HepG2 (cell line): ENCODE measurements around the gene B4GALT5. TPM values are rescaled to one million over a fixed set of nuclear protein-coding genes. Genes with fewer than 3 reads are reported as not detected.

Source experiments
- ATAC-seq: fragments of 200-7000 bp; cut with Tn5 transposase; 3 replicates; pipeline ENCODE4 v1.9.1; 2020; ENCODE audit warnings: mild to moderate bottlenecking, moderate library complexity
- BruUV-seq: library from RNA; stranded (reverse); fragments of 400-500 nt; replicated peaks from 2 replicates; lab custom pipeline; 2021; lab: Mats Ljungman, UMichigan
- CTCF ChIA-PET: fragments of 300-600 bp; formaldehyde crosslinking; extraction: SDS; loops from one replicate; lab custom pipeline; 2021; ENCODE audit warnings: low total read pairs, inconsistent platforms, low intra/inter-chr PET ratio; lab: Yijun Ruan, JAX
- POLR2A ChIA-PET: fragments of 350-600 bp; sonication (Branson Sonifier 250); formaldehyde crosslinking; loops from one replicate; lab custom pipeline; 2020; ENCODE audit warnings: antibody characterized with exemption, inconsistent platforms; lab: Yijun Ruan, JAX
- DNase-seq: peaks from one replicate; pipeline ENCODE4 v3.0.0-alpha.2; 2015; ENCODE audit warnings: low spot score
- FAIRE-seq: peaks from 3 replicates; lab custom pipeline; 2011; peaks lifted over from hg19 to GRCh38; lab: Jason Lieb, UNC
- H2AFZ ChIP-seq: one replicate; pipeline ENCODE4 v1.6.1; 2011; ENCODE audit warnings: low read length, inconsistent platforms
- H3K27ac ChIP-seq: fragments of 300-600 bp; 3 replicates; pipeline ENCODE4 v1.8.0; 2011; ENCODE audit warnings: mixed run types, mild to moderate bottlenecking, mixed read lengths, low read length, inconsistent platforms; ENCODE audit not compliant: insufficient read depth; ENCODE audit errors: extremely low read length
- H3K27me3 ChIP-seq, 2 experiments: fragments of 200-600 bp in 1 of 2; 2 replicates in 1 of 2; 3 replicates in 1 of 2; pipeline versions ENCODE4 v1.6.0 to v1.8.0; 2011; ENCODE audit warnings: low read length in 2 of 2, mild to moderate bottlenecking in 2 of 2, moderate library complexity in 2 of 2, inconsistent platforms in 1 of 2; ENCODE audit not compliant: insufficient read depth in 2 of 2, control insufficient read depth in 1 of 2
- H3K36me3 ChIP-seq, 2 experiments: fragments of 200-600 bp in 1 of 2; replicated peaks in 1 of 2; 2 replicates in 1 of 2; 3 replicates in 1 of 2; pipeline versions ENCODE4 v1.5.1 to v1.8.0; 2011; ENCODE audit warnings: low read length in 2 of 2, inconsistent platforms in 1 of 2; ENCODE audit not compliant: insufficient read depth in 2 of 2, control insufficient read depth in 1 of 2
- H3K4me1 ChIP-seq: 2 replicates; pipeline ENCODE4 v1.5.1; 2012; ENCODE audit warnings: low read length, inconsistent platforms; ENCODE audit not compliant: insufficient read depth
- H3K4me2 ChIP-seq: 2 replicates; pipeline ENCODE4 v1.6.0; 2011; ENCODE audit warnings: low read depth, low read length, inconsistent platforms
- H3K4me3 ChIP-seq, 3 experiments: fragments of 200-600 bp in 1 of 3; sonication (generic), shearing (Covaris generic) in 1 of 3; replicated peaks in 1 of 3; 2 replicates each; pipeline ENCODE4 v1.5.1; 2011 to 2016; ENCODE audit warnings: low read length in 3 of 3, inconsistent platforms in 2 of 3, low read depth in 2 of 3, mild to moderate bottlenecking in 2 of 3, control low read depth in 1 of 3, mixed read lengths in 1 of 3; ENCODE audit not compliant: insufficient read depth in 1 of 3
- H3K79me2 ChIP-seq: one replicate; pipeline ENCODE4 v1.6.1; 2011; ENCODE audit warnings: low read length, inconsistent platforms; ENCODE audit not compliant: insufficient read depth
- H3K9ac ChIP-seq: 2 replicates; pipeline ENCODE4 v1.6.0; 2011; ENCODE audit warnings: mild to moderate bottlenecking, low read depth, low read length, inconsistent platforms; ENCODE audit not compliant: insufficient read depth
- H3K9me3 ChIP-seq: 2 replicates; pipeline ENCODE4 v1.5.1; 2012; ENCODE audit warnings: mild to moderate bottlenecking, low read length
- H4K20me1 ChIP-seq: 2 replicates; pipeline ENCODE4 v1.6.0; 2011; ENCODE audit warnings: inconsistent platforms, mild to moderate bottlenecking, low read length, moderate library complexity; ENCODE audit not compliant: insufficient read depth
- BCL6 ChIP-seq: IDR thresholded peaks from 2 replicates; pipeline ENCODE4 v1.6.1; 2016; ENCODE audit warnings: missing genetic modification reagents, missing compliant biosample characterization
- ELF1 ChIP-seq: sonication (generic); formaldehyde crosslinking; IDR thresholded peaks from 2 replicates; pipeline ENCODE4 v1.4.0; 2020; ENCODE audit warnings: missing genetic modification reagents
- KDM1A ChIP-seq: IDR thresholded peaks from 2 replicates; pipeline ENCODE4 v1.6.1; 2016; ENCODE audit warnings: missing compliant biosample characterization
- SKIL ChIP-seq: sonication (generic); formaldehyde crosslinking; IDR thresholded peaks from 2 replicates; pipeline ENCODE4 v1.8.0; 2022; ENCODE audit warnings: missing genetic modification reagents, mild to moderate bottlenecking, moderate library complexity, borderline replicate concordance
- ZMYM3 ChIP-seq: sonication (generic); formaldehyde crosslinking; IDR thresholded peaks from 2 replicates; pipeline ENCODE4 v1.5.1; 2020; ENCODE audit warnings: mild to moderate bottlenecking, missing genetic modification reagents
- ZNF331 ChIP-seq: sonication (generic); formaldehyde crosslinking; IDR thresholded peaks from 2 replicates; pipeline ENCODE4 v1.4.0; 2020; ENCODE audit warnings: missing genetic modification reagents
- ZNF460 ChIP-seq: sonication (generic); formaldehyde crosslinking; IDR thresholded peaks from 2 replicates; pipeline ENCODE4 v1.5.1; 2020; ENCODE audit warnings: missing genetic modification reagents, mild to moderate bottlenecking, borderline replicate concordance
- ZNF572 ChIP-seq: sonication (generic); formaldehyde crosslinking; IDR thresholded peaks from 2 replicates; pipeline ENCODE4 v1.5.1; 2020; ENCODE audit warnings: mild to moderate bottlenecking, missing genetic modification reagents
- WGBS: methylation state at CpG from one replicate; pipeline ENCODE4 v1.1.6; 2017; ENCODE audit warnings: low lambda C conversion rate; 5-methylcytosine and 5-hydroxymethylcytosine counted together
- in situ Hi-C: cut with HindIII; loops from 2 replicates; pipeline ENCODE4 v1.10.0; 2017; ENCODE audit warnings: low pct_unique_long_range_greater_than_20kb; ENCODE audit not compliant: extremely low pct_ligation_motif_present
- intact Hi-C: fragments of 100-400 bp; cut with micrococcal nuclease; formaldehyde crosslinking; loops from one replicate; pipeline ENCODE4 v1.10.0; 2022; ENCODE audit not compliant: unreplicated experiment
- polyA plus RNA-seq, 8 experiments: library from polyadenylated mRNA; depleted of rRNA in 3 of 8; stranded (reverse) in 7 of 8; unstranded in 1 of 8; fragments of >200 nt; fragmentation: Illumina TruSeq in 4 of 8; extraction: Trizol in 4 of 8; gene quantifications; 2 replicates each; pipeline versions ENCODE4 v1.2.1 to v1.2.3, GENCODE V29; 2011 to 2016; ENCODE audit warnings: low read depth in 4 of 8, missing spikeins in 1 of 8, mixed read lengths in 1 of 8; ENCODE audit not compliant: insufficient read depth in 1 of 8
- total RNA-seq, 5 experiments: library from RNA; depleted of rRNA; stranded (reverse); fragments of >200 nt; fragmentation: Illumina TruSeq; extraction: Trizol; gene quantifications; 2 replicates each; pipeline ENCODE4 v1.2.3, GENCODE V29; 2016; ENCODE audit warnings: low read depth in 1 of 5
- TF ChIP-seq, protein P1 (sequence below): IDR thresholded peaks from 2 replicates; pipeline ENCODE4 v1.4.0; 2020; ENCODE audit warnings: mild to moderate bottlenecking, missing genetic modification reagents
- TF ChIP-seq, protein P2 (sequence below): sonication (generic); formaldehyde crosslinking; IDR thresholded peaks from 2 replicates; pipeline ENCODE4 v1.5.1; 2020; ENCODE audit warnings: mild to moderate bottlenecking, missing genetic modification reagents, moderate library complexity

The B4GALT5 gene
- total and polyA plus RNA-seq, 2 of the 13 experiments (the other 11 are each of a cell fraction or from before 2014, with no cell fraction given): 27.3 to 30.9 TPM

- TF ChIP-seq, protein P1, sequence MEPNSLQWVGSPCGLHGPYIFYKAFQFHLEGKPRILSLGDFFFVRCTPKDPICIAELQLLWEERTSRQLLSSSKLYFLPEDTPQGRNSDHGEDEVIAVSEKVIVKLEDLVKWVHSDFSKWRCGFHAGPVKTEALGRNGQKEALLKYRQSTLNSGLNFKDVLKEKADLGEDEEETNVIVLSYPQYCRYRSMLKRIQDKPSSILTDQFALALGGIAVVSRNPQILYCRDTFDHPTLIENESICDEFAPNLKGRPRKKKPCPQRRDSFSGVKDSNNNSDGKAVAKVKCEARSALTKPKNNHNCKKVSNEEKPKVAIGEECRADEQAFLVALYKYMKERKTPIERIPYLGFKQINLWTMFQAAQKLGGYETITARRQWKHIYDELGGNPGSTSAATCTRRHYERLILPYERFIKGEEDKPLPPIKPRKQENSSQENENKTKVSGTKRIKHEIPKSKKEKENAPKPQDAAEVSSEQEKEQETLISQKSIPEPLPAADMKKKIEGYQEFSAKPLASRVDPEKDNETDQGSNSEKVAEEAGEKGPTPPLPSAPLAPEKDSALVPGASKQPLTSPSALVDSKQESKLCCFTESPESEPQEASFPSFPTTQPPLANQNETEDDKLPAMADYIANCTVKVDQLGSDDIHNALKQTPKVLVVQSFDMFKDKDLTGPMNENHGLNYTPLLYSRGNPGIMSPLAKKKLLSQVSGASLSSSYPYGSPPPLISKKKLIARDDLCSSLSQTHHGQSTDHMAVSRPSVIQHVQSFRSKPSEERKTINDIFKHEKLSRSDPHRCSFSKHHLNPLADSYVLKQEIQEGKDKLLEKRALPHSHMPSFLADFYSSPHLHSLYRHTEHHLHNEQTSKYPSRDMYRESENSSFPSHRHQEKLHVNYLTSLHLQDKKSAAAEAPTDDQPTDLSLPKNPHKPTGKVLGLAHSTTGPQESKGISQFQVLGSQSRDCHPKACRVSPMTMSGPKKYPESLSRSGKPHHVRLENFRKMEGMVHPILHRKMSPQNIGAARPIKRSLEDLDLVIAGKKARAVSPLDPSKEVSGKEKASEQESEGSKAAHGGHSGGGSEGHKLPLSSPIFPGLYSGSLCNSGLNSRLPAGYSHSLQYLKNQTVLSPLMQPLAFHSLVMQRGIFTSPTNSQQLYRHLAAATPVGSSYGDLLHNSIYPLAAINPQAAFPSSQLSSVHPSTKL (CRISPR knock-in tag): peak; percentile 50; the same call in 1 of the 2 replicates
- TF ChIP-seq ZNF331: 0 out of 2 replicates have a peak, but pooled peaks have one; percentile 32
- no peak for TF ChIP-seq SKIL (CRISPR knock-in tag)
Measured at GRCh38 chr20:49747707-49748524, 34.2 kb upstream of the B4GALT5 start (continued).

- ATAC-seq (peak; percentile 34; the same call in 2 of the 3 replicates), DNase-seq (no peak), FAIRE-seq (no peak)
- peaks cover 0 to 20% of the 10 kb centered on the region in 2 experiments; a peak in 3 of 5 replicates for H3K27me3 ChIP-seq
- peaks cover 37% of the 10 kb centered on the region for H3K4me1 ChIP-seq
- no peaks in the 10 kb centered on the region for H4K20me1 ChIP-seq
- H3K9me3 ChIP-seq: no peaks in the 10 kb centered on the region
- peak overlapping the region; percentile 81 for H2AFZ ChIP-seq
- H3K9ac ChIP-seq: peak overlapping the region; percentile 16; the same call in 1 of the 2 replicates
- in situ Hi-C loops: no loop called here
- H3K36me3 ChIP-seq: no peaks in the 10 kb centered on the region
- BruUV-seq: no TSS peak
- intact Hi-C loops: no loop called here
- peak overlapping the region; percentile 55 for H3K4me2 ChIP-seq
- WGBS: 11% methylated on average over 9 of the region's 9 CpGs
- POLR2A ChIA-PET: interaction anchor here (1.0 kb wide), 1 partner anchor 16 kb away, joined by 4 read pairs; no protein-coding TSS in a partner anchor
- no peaks in the 10 kb centered on the region for H3K79me2 ChIP-seq
- peak overlapping the region in 1 of 3 experiments; percentile 19; a peak in 1 of 6 replicates for H3K4me3 ChIP-seq
- no peak overlapping the region for H3K27ac ChIP-seq
- CTCF ChIA-PET: no interaction called here
- TF ChIP-seq, protein P2, sequence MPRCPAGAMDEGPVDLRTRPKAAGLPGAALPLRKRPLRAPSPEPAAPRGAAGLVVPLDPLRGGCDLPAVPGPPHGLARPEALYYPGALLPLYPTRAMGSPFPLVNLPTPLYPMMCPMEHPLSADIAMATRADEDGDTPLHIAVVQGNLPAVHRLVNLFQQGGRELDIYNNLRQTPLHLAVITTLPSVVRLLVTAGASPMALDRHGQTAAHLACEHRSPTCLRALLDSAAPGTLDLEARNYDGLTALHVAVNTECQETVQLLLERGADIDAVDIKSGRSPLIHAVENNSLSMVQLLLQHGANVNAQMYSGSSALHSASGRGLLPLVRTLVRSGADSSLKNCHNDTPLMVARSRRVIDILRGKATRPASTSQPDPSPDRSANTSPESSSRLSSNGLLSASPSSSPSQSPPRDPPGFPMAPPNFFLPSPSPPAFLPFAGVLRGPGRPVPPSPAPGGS: 0 out of 2 replicates have a peak, but pooled peaks have one; percentile 23
- TF ChIP-seq ELF1 (CRISPR knock-in tag) (0 out of 2 replicates have a peak, but pooled peaks have one; percentile 19), ZMYM3 (CRISPR knock-in tag) (peak; percentile 43; the same call in 1 of the 2 replicates), KDM1A (CRISPR knock-in tag) (peak; percentile 21; the same call in 1 of the 2 replicates), ZNF572 (CRISPR knock-in tag) (0 out of 2 replicates have a peak, but pooled peaks have one; percentile 34), ZNF460 (peak; percentile 65), BCL6 (CRISPR knock-in tag) (peak; percentile 51)
Measured at GRCh38 chr20:49742948-49743347, 29.3 kb upstream of the B4GALT5 start.
